OCI-LY3 (cell line): ENCODE measurements around the gene HELZ2.

ENCODE experiments used
- CTCF ChIP-seq: fragments of 200-600, 300-600 bp; sonication (generic); IDR thresholded peaks from 2 replicates; pipeline ENCODE4 v1.5.1; 2014; ENCODE audit warnings: antibody characterized with exemption, low read length, low read depth
- EZH2phosphoT487 ChIP-seq: fragments of 200-600 bp; shearing (Covaris generic); IDR thresholded peaks from 2 replicates; pipeline ENCODE4 v1.6.1; 2018; ENCODE audit warnings: antibody characterized with exemption, mixed run types, low read depth

DNA sequence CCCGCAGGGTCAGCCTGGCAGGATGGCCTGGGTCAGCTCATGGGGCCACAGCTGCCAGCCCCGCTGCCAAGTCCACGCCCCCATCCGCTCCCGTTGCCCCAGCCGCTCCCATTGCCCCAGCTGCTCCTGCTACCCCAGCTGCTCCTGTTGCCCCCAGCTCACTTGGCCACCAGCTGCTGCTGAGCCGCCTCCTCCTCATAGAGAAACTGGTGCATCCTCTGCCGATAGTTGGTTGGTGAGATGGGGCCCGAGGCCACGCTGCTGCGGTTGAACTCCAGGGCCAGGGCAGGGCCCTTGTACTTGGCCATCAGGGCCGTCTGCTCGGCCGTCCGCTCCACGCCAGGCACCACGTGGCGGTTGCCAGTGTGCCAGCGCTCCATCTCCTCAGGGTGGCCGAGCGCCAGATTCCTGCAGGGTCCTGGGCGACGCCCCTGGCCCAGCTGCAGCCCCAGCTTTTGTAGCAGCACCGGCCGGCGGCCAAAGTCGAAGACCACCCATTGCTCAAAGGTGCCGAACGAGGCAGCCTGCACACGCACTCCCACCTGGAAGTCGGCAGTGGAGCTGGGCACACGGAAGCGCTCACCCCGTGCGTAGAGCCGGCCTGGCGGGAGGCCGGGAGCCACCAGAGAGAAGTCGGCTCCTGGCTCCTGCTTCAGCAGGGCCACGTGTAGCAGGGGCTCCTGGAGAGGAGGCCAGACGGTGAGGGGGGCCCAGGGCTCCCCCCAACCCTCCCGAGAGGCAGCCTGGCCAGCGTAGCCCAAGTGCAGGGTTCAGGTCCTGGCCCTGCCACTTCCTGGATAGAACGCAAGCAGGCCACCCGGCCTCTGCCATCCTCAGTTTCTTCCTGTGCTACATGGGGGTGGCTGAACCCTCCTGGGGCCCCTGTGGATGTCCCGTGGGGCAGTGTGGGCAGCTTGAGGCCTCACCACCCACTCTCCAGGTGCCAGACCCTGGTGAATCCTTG lies 4.8 kb downstream of the HELZ2 start:
- TF ChIP-seq CTCF (no peak), EZH2phosphoT487 (no peak)
